Neural progenitor cell (in vitro differentiated cells): ENCODE measurements around the gene LRPAP1. TPM values are rescaled to one million over a fixed set of nuclear protein-coding genes. Genes with fewer than 3 reads are reported as not detected.

ENCODE experiments used
- DNase-seq: peaks from one replicate; pipeline ENCODE4 v3.0.0-alpha.2; 2016; ENCODE audit warnings: low spot score
- H2AFZ ChIP-seq: fragments of 200-600 bp; sonication (generic); replicated peaks from 2 replicates; pipeline ENCODE4 v1.6.1; 2016; ENCODE audit warnings: antibody characterized with exemption
- H3F3A ChIP-seq: fragments of 200-600 bp; sonication (generic); 2 replicates; pipeline ENCODE4 v1.6.1; 2016; ENCODE audit warnings: antibody characterized with exemption, low read depth
- H3K27ac ChIP-seq: fragments of 200-600 bp; sonication (generic); 2 replicates; pipeline ENCODE4 v1.5.1; 2016; ENCODE audit warnings: mild to moderate bottlenecking
- H3K27me3 ChIP-seq: fragments of 200-600 bp; sonication (generic); 2 replicates; pipeline ENCODE4 v1.6.1; 2016; ENCODE audit warnings: mild to moderate bottlenecking, moderate library complexity
- H3K36me3 ChIP-seq: fragments of 200-600 bp; sonication (generic); 2 replicates; pipeline ENCODE4 v1.5.1; 2016
- H3K4me1 ChIP-seq: fragments of 200-600 bp; sonication (generic); 2 replicates; pipeline ENCODE4 v1.6.1; 2016; ENCODE audit warnings: mixed run types
- H3K4me2 ChIP-seq: fragments of 200-600 bp; sonication (generic); 2 replicates; pipeline ENCODE4 v1.6.1; 2016
- H3K4me3 ChIP-seq: fragments of 200-600 bp; sonication (generic); 2 replicates; pipeline ENCODE4 v1.5.1; 2016
- H3K79me2 ChIP-seq: fragments of 200-600 bp; sonication (generic); 2 replicates; pipeline ENCODE4 v1.6.1; 2016; ENCODE audit warnings: low read depth
- H3K9ac ChIP-seq: fragments of 200-600 bp; sonication (generic); 2 replicates; pipeline ENCODE4 v1.6.1; 2016
- H3K9me3 ChIP-seq: fragments of 200-600 bp; sonication (generic); 2 replicates; pipeline ENCODE4 v1.5.1; 2016; ENCODE audit warnings: low read depth
- H4K20me1 ChIP-seq: fragments of 200-600 bp; sonication (generic); 2 replicates; pipeline ENCODE4 v1.6.1; 2016; ENCODE audit warnings: low read depth
- H3K27ac Mint-ChIP-seq: 3 replicates; pipeline ENCODE4 v1.8.0; 2021; ENCODE audit warnings: mixed read lengths
- H3K27me3 Mint-ChIP-seq: 2 replicates; pipeline ENCODE4 v1.8.0; 2022; ENCODE audit warnings: low read depth, mild to moderate bottlenecking, inconsistent platforms, moderate library complexity, mixed read lengths; ENCODE audit not compliant: insufficient read depth
- H3K36me3 Mint-ChIP-seq: 3 replicates; pipeline ENCODE4 v1.8.0; 2021; ENCODE audit warnings: mixed read lengths
- H3K4me1 Mint-ChIP-seq: 3 replicates; pipeline ENCODE4 v1.8.0; 2021; ENCODE audit warnings: mixed read lengths
- H3K4me3 Mint-ChIP-seq: 3 replicates; pipeline ENCODE4 v1.8.0; 2021; ENCODE audit warnings: mild to moderate bottlenecking, moderate library complexity, mixed read lengths
- H3K9me3 Mint-ChIP-seq: 3 replicates; pipeline ENCODE4 v1.8.0; 2020; ENCODE audit warnings: mixed read lengths
- EZH2 ChIP-seq: fragments of 200-600 bp; sonication (generic); IDR thresholded peaks from 2 replicates; pipeline ENCODE4 v1.6.1; 2017; ENCODE audit warnings: antibody characterized with exemption, mild to moderate bottlenecking, moderate library complexity
- EZH2phosphoT487 ChIP-seq: fragments of 200-600 bp; sonication (generic); IDR thresholded peaks from 2 replicates; pipeline ENCODE4 v1.6.1; 2017; ENCODE audit warnings: antibody characterized with exemption
- total RNA-seq: library from RNA; depleted of rRNA; stranded (reverse); fragments of >200 nt; gene quantifications from 2 replicates; pipeline ENCODE4 v1.2.3, GENCODE V29; 2015; ENCODE audit warnings: low replicate concordance
- TF ChIP-seq, protein P1 (sequence below): fragments of 200-600 bp; sonication (generic); IDR thresholded peaks from 2 replicates; pipeline ENCODE4 v1.5.1; 2017; ENCODE audit warnings: antibody characterized with exemption, mild to moderate bottlenecking

Gene LRPAP1
- total RNA-seq, 1 donor from 2014 or later = 48.3 TPM

DNA sequence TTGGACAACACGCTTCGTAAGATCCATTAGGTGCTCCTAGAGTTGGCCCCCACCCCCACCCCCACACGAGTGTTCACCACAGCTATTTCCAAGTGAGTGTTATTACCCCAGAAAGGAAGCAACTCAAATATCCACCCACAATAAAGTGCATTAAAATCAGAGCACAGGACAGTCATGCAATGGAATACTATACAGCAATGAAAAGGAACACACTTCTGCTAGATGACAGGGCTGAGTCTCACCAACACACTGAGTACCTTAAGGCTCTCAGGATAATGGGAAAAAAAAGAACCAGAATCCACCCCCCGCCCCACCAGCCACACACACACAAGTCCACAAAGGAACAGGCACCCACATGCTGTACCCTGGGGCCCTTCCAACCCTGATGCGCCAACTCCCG is 21.0 kb downstream of the LRPAP1 start:
- Mint-ChIP-seq H3K4me1 (no peaks in the 10 kb centered on the region), H3K36me3 (peaks cover 40% of the 10 kb centered on the region), H3K4me3 (no peak overlapping the region), H3K27me3 (peaks cover 3% of the 10 kb centered on the region), H3K27ac (no peak overlapping the region), H3K9me3 (no peaks in the 10 kb centered on the region)
- Histone ChIP-seq H3K79me2 (no peaks in the 10 kb centered on the region), H2AFZ (no peak overlapping the region), H3K9me3 (no peaks in the 10 kb centered on the region), H3K27me3 (no peaks in the 10 kb centered on the region), H3K36me3 (peaks cover 3% of the 10 kb centered on the region), H3K4me3 (no peak overlapping the region), H3K27ac (no peak overlapping the region), H3K9ac (no peak overlapping the region), H4K20me1 (peaks cover 42% of the 10 kb centered on the region), H3F3A (no peaks in the 10 kb centered on the region), H3K4me1 (no peaks in the 10 kb centered on the region), H3K4me2 (no peak overlapping the region)
- TF ChIP-seq EZH2 (no peak), EZH2phosphoT487 (no peak)
- TF ChIP-seq, protein P1, sequence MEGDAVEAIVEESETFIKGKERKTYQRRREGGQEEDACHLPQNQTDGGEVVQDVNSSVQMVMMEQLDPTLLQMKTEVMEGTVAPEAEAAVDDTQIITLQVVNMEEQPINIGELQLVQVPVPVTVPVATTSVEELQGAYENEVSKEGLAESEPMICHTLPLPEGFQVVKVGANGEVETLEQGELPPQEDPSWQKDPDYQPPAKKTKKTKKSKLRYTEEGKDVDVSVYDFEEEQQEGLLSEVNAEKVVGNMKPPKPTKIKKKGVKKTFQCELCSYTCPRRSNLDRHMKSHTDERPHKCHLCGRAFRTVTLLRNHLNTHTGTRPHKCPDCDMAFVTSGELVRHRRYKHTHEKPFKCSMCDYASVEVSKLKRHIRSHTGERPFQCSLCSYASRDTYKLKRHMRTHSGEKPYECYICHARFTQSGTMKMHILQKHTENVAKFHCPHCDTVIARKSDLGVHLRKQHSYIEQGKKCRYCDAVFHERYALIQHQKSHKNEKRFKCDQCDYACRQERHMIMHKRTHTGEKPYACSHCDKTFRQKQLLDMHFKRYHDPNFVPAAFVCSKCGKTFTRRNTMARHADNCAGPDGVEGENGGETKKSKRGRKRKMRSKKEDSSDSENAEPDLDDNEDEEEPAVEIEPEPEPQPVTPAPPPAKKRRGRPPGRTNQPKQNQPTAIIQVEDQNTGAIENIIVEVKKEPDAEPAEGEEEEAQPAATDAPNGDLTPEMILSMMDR = no peak
- DNase-seq = no peak

DNA sequence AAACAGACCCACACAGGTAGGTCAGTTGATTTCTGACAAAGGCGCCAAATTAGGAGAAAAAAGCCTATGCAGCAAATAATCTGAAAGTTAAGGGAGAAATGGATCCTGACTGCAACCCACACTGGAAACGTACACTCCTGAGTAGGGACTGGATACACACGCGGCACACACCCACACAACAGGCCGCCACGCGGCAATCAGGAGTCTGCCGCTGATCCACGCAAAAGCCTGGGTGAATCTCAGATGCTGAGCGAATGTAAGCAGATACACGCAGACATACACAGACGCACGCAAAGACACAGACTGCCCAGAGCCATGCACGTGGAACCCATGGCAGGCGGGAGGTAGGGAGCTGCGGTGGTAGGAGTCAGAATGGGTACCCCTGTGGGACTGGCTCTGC is 21.7 kb downstream of the LRPAP1 start:
- Mint-ChIP-seq H3K27me3 (peaks cover 3% of the 10 kb centered on the region), H3K4me3 (no peak overlapping the region), H3K27ac (no peak overlapping the region), H3K4me1 (no peaks in the 10 kb centered on the region), H3K9me3 (no peaks in the 10 kb centered on the region), H3K36me3 (peaks cover 35% of the 10 kb centered on the region)
- Histone ChIP-seq H3K27me3 (no peaks in the 10 kb centered on the region), H3K4me1 (no peaks in the 10 kb centered on the region), H3K4me2 (no peak overlapping the region), H2AFZ (no peak overlapping the region), H3K27ac (no peak overlapping the region), H3K9ac (no peak overlapping the region), H3K4me3 (no peak overlapping the region), H4K20me1 (peaks cover 46% of the 10 kb centered on the region), H3K79me2 (no peaks in the 10 kb centered on the region), H3K36me3 (peaks cover 3% of the 10 kb centered on the region), H3F3A (no peaks in the 10 kb centered on the region), H3K9me3 (no peaks in the 10 kb centered on the region)
- TF ChIP-seq, protein P1 = no peak
- TF ChIP-seq EZH2 = no peak
- no peak for TF ChIP-seq EZH2phosphoT487
- DNase-seq = no peak

DNA sequence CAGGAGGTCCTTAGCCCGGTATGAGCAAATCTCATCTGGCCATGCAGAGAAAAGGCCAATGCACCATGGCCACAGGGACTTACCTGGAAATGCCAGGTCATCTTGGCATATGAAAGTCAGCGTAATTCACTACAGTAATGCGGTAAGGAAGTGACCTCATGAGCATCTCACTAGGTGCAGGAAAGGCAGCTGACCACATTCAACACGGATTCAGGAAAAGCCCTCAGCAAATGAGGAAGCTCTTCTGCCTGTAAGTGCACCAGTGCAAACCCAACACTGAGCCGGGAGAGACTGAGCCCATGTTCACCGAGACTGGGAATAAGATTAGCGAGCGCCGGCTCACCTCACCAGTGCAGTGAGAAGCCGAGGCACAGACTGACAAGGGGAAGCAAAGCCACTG is 23.7 kb downstream of the LRPAP1 start:
- Histone ChIP-seq H3K36me3 (peaks cover 3% of the 10 kb centered on the region), H3K9me3 (no peaks in the 10 kb centered on the region), H3F3A (no peaks in the 10 kb centered on the region), H3K79me2 (no peaks in the 10 kb centered on the region), H3K4me2 (no peak overlapping the region), H3K4me3 (no peak overlapping the region), H2AFZ (no peak overlapping the region), H3K27me3 (no peaks in the 10 kb centered on the region), H3K4me1 (no peaks in the 10 kb centered on the region), H4K20me1 (peaks cover 56% of the 10 kb centered on the region), H3K27ac (no peak overlapping the region), H3K9ac (no peak overlapping the region)
- no peak for DNase-seq
- H3K4me3 Mint-ChIP-seq = no peak overlapping the region
- H3K4me1 Mint-ChIP-seq = no peaks in the 10 kb centered on the region
- H3K36me3 Mint-ChIP-seq = peaks cover 30% of the 10 kb centered on the region
- no peaks in the 10 kb centered on the region for H3K9me3 Mint-ChIP-seq
- H3K27ac Mint-ChIP-seq = no peak overlapping the region
- H3K27me3 Mint-ChIP-seq = peaks cover 3% of the 10 kb centered on the region
- TF ChIP-seq EZH2phosphoT487 (no peak), EZH2 (no peak)
- TF ChIP-seq, protein P1 = no peak
